ENCODE data around the gene MYPN.

MYPN gene

DNA sequence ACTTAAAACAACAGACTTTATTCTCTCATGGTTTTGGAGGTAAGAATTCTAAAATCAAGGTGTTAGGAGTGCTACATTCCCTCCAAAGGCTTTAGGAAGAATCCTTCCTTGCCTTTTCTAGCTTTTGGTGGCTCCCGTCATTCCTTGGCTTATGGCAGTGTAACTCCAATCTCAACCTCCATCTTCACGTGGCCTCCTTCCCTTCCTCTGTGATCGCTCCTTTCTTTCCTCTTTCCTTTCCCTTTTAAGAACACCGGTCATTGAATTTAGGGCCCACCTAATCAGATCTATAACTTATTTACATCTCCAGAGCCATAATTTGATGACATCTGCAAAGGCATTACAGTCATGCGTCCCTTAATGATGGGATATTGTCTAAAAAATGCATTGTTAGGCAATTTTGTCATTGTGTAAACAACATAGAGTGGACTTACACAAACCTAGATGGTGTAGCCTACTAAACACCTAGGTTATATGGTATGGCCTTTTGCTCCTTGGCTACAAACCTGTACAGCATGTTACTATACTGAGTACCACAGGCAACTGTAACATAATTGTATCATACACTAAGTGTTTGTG is 28.3 kb upstream of the MYPN start:
- H3K4me3 ChIP-seq: no peak overlapping the region
- no peak overlapping the region for H3K27ac ChIP-seq
- H3K4me1 ChIP-seq: peaks cover 0 to 5% (median 0%) of the 10 kb centered on the region in 4 donors
- H3K9me3 ChIP-seq: no peaks in the 10 kb centered on the region
- TF ChIP-seq, protein P1, sequence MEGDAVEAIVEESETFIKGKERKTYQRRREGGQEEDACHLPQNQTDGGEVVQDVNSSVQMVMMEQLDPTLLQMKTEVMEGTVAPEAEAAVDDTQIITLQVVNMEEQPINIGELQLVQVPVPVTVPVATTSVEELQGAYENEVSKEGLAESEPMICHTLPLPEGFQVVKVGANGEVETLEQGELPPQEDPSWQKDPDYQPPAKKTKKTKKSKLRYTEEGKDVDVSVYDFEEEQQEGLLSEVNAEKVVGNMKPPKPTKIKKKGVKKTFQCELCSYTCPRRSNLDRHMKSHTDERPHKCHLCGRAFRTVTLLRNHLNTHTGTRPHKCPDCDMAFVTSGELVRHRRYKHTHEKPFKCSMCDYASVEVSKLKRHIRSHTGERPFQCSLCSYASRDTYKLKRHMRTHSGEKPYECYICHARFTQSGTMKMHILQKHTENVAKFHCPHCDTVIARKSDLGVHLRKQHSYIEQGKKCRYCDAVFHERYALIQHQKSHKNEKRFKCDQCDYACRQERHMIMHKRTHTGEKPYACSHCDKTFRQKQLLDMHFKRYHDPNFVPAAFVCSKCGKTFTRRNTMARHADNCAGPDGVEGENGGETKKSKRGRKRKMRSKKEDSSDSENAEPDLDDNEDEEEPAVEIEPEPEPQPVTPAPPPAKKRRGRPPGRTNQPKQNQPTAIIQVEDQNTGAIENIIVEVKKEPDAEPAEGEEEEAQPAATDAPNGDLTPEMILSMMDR (IDR thresholded peaks at IDR 0.05): no peak
- no peaks in the 10 kb centered on the region for H3K27me3 ChIP-seq
- no peaks in the 10 kb centered on the region for H3K36me3 ChIP-seq
- intact Hi-C loops (cut with DNase I; ENCODE audit: low total_unique reads): no loop called here
- no peak for DNase-seq

DNA sequence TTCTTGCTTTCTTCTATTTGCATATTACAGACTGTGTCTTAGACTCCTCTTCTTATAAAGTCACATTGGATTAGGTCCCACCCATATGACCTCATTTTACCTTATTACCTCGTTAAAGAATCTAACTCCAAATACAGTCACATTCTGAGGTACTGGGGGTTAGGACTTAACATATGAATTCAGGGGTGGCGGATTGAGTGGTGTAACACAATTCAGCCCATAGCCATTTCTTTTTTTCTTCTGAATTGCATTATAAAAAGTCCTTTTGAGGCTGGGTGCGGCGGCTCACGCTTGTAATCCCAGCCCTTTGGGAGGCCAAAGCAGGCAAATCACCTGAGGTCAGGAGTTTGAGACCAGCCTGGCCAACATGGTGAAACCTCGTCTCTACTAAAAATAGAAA is 27.4 kb upstream of the MYPN start:
- TF ChIP-seq, protein P1 (IDR thresholded peaks at IDR 0.05): no peak
- Histone ChIP-seq H3K27me3 (no peaks in the 10 kb centered on the region), H3K9me3 (no peaks in the 10 kb centered on the region), H3K4me1 (peaks cover 0 to 5% (median 0%) of the 10 kb centered on the region in 4 donors), H3K27ac (no peak overlapping the region), H3K4me3 (no peak overlapping the region), H3K36me3 (no peaks in the 10 kb centered on the region)
- intact Hi-C loops (cut with DNase I; ENCODE audit: low total_unique reads): no loop called here
- DNase-seq: no peak

DNA sequence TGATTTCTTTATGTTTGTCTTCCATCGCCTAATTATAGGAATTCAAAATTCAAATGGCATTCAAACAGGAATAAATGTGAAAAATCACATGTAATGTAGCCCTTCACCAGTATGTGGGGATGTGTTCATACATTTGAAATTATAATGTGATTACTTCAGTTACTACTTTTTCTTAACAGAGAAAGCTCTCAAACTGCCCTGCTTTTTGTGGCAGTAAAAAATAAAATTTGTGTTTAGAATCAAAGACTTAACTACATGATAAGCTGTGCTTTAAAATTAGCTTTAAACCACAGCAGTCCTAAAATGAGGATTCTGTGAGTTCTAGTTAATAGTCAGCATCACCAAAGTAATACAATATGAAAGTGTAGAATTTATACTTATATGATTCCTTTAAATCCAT is 26.4 kb upstream of the MYPN start:
- Histone ChIP-seq H3K27me3 (no peaks in the 10 kb centered on the region), H3K4me3 (no peak overlapping the region), H3K9me3 (no peaks in the 10 kb centered on the region), H3K4me1 (peaks cover 0 to 5% (median 0%) of the 10 kb centered on the region in 4 donors), H3K27ac (no peak overlapping the region), H3K36me3 (no peaks in the 10 kb centered on the region)
- intact Hi-C loops (cut with DNase I; ENCODE audit: low total_unique reads): no loop called here
- TF ChIP-seq, protein P1 (IDR thresholded peaks at IDR 0.05): peak; percentile 40 to 58
- DNase-seq: no peak

DNA sequence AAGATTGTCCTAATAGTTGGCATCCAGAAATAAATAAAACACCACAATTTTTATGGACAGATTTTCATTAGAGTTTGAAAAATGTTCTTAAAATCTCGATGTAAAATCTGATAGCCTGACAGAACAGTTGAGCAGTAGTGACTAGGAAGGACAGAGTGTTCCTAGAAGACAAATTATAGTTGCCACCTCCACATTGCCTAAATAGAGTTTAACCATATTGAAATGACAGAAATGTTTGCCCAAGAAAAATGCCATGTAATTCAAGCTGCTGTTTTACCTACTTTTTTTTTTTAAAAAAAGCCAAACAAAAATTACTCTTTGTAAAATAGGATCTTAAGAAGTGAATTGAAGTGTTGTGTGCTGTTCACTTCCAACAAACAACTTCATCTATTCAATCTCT is 25.3 kb upstream of the MYPN start:
- H3K36me3 ChIP-seq: no peaks in the 10 kb centered on the region
- H3K4me3 ChIP-seq: no peak overlapping the region
- no peaks in the 10 kb centered on the region for H3K9me3 ChIP-seq
- H3K4me1 ChIP-seq: peaks cover 0 to 5% (median 0%) of the 10 kb centered on the region in 4 donors
- intact Hi-C loops (cut with DNase I; ENCODE audit: low total_unique reads): no loop called here
- H3K27me3 ChIP-seq: no peaks in the 10 kb centered on the region
- DNase-seq: no peak
- TF ChIP-seq, protein P1 (IDR thresholded peaks at IDR 0.05): no peak
- no peak overlapping the region for H3K27ac ChIP-seq

GRCh38 chr10:68084469-68084868 is 24.8 kb upstream of the MYPN start:
- Histone ChIP-seq H3K9me3 (no peaks in the 10 kb centered on the region), H3K4me3 (no peak overlapping the region), H3K27ac (no peak overlapping the region), H3K27me3 (no peaks in the 10 kb centered on the region), H3K36me3 (no peaks in the 10 kb centered on the region), H3K4me1 (peaks cover 0 to 5% (median 0%) of the 10 kb centered on the region in 4 donors)
- intact Hi-C loops (cut with DNase I; ENCODE audit: low total_unique reads): no loop called here
- DNase-seq: no peak
- TF ChIP-seq, protein P1 (IDR thresholded peaks at IDR 0.05): no peak

GRCh38 chr10:68086011-68086410 is 23.3 kb upstream of the MYPN start:
- TF ChIP-seq, protein P1 (IDR thresholded peaks at IDR 0.05): no peak
- no peak overlapping the region for H3K4me3 ChIP-seq
- no peak overlapping the region for H3K27ac ChIP-seq
- no peaks in the 10 kb centered on the region for H3K36me3 ChIP-seq
- H3K27me3 ChIP-seq: no peaks in the 10 kb centered on the region
- H3K9me3 ChIP-seq: no peaks in the 10 kb centered on the region
- no peak for DNase-seq
- H3K4me1 ChIP-seq: peaks cover 0 to 5% (median 0%) of the 10 kb centered on the region in 4 donors
- intact Hi-C loops (cut with DNase I; ENCODE audit: low total_unique reads): loop anchor here (5.0 kb wide), 1 partner anchor 71 kb away; no protein-coding TSS in a partner anchor
